Sciatic nerve (tissue), 2 donors: ENCODE results near the gene SPHK2. TPM values are rescaled to one million over a fixed set of nuclear protein-coding genes. Genes with fewer than 3 reads are reported as not detected.
"Not testable (repeated sequence)": the region's sequence is repeated elsewhere in the genome, so short reads cannot be mapped to it uniquely, and the experiment has no call there.

ENCODE experiments used
- ATAC-seq: fragments of 200-7000 bp; cut with Tn5 transposase; one replicate; pipeline ENCODE4 v1.9.1; 2020; ENCODE audit warnings: mild to moderate bottlenecking, moderate library complexity
- DNase-seq: peaks from one replicate; pipeline ENCODE4 v3.0.0-alpha.2; 2020; ENCODE audit warnings: low spot score
- intact Hi-C: fragments of 100-400 bp; cut with DNase I; formaldehyde crosslinking; loops from one replicate; pipeline ENCODE4 v1.14.2; 2022
- total RNA-seq: library from RNA; stranded (reverse); fragmentation: NEBNext Ultra II Directional; extraction: Animal tissue kit (Norgen Biotek cat#: 25700); gene quantifications from one replicate; pipeline ENCODE4 v1.2.1, GENCODE V29; 2021
- donor health status: DM: no; HTN: no; CAD: no.
- donor health status: DM: no; HTN: no; CAD: no.

Gene SPHK2
- total RNA-seq, 1 donor from 2014 or later = 21.5 TPM

GRCh38 chr19:48669903-48670668 lies 50.8 kb downstream of the SPHK2 start:
- DNase-seq (no peak), ATAC-seq (no peak)
- intact Hi-C loops = loop anchor here (10.0 kb wide), 1 partner anchor 175 kb away; no protein-coding TSS in a partner anchor

- no peak for ATAC-seq
- no peak for DNase-seq
- intact Hi-C loops = loop anchor here (10.0 kb wide), 1 partner anchor 174 kb away; no protein-coding TSS in a partner anchor
Measured at GRCh38 chr19:48670699-48671445, 51.6 kb downstream of the SPHK2 start.

- ATAC-seq (no peak), DNase-seq (no peak)
- intact Hi-C loops = loop anchor here (10.0 kb wide), 1 partner anchor 173 kb away; no protein-coding TSS in a partner anchor
Measured at GRCh38 chr19:48671446-48671995, 52.2 kb downstream of the SPHK2 start.

- ATAC-seq = no peak
- no peak for DNase-seq
- intact Hi-C loops = loop anchor here (10.0 kb wide), 1 partner anchor 172 kb away; no protein-coding TSS in a partner anchor
Measured at GRCh38 chr19:48672994-48673393, 53.7 kb downstream of the SPHK2 start, which contains the start of gene NTN5. Gene NTN5, minus strand, starts transcription at chr19:48673017. Its CDS starts 2,031 bp downstream, at chr19:48670986.

GRCh38 chr19:48673436-48674100 lies 54.3 kb downstream of the SPHK2 start:
- intact Hi-C loops = loop anchor here (10.0 kb wide), 1 partner anchor 171 kb away; no protein-coding TSS in a partner anchor
- DNase-seq = no peak
- no peak for ATAC-seq

GRCh38 chr19:48674216-48674809 lies 55.0 kb downstream of the SPHK2 start:
- intact Hi-C loops = loop anchor here (10.0 kb wide), 1 partner anchor 170 kb away; no protein-coding TSS in a partner anchor
- ATAC-seq (no peak), DNase-seq (no peak)

- DNase-seq (peak; percentile 88), ATAC-seq (peak; percentile 89)
- intact Hi-C loops = loop anchor here (10.0 kb wide), 1 partner anchor 170 kb away; no protein-coding TSS in a partner anchor
Measured at GRCh38 chr19:48674921-48675824, 55.9 kb downstream of the SPHK2 start.

- no peak for DNase-seq
- intact Hi-C loops = loop anchor here (10.0 kb wide), 1 partner anchor 168 kb away; no protein-coding TSS in a partner anchor
- ATAC-seq = no peak
Measured at GRCh38 chr19:48676487-48676886, 57.2 kb downstream of the SPHK2 start.

- DNase-seq (no peak), ATAC-seq (no peak)
- intact Hi-C loops = loop anchor here (10.0 kb wide), 1 partner anchor 168 kb away; no protein-coding TSS in a partner anchor
Measured at GRCh38 chr19:48676887-48677286, 57.6 kb downstream of the SPHK2 start.

GRCh38 chr19:48678201-48678600 lies 58.9 kb downstream of the SPHK2 start:
- DNase-seq (no peak), ATAC-seq (no peak)
- intact Hi-C loops = loop anchor here (10.0 kb wide), 1 partner anchor 167 kb away; no protein-coding TSS in a partner anchor

GRCh38 chr19:48680006-48680405 lies 60.7 kb downstream of the SPHK2 start:
- ATAC-seq, DNase-seq, intact Hi-C loops: not testable (repeated sequence)

Other genes with a start within 250 kb of the SPHK2 start
- gene KDELR1, start 228.0 kb upstream of the SPHK2 start, total RNA-seq = 104 TPM
- gene GRIN2D, start 225.8 kb upstream of the SPHK2 start, total RNA-seq = 1.1 TPM
- 23.4 TPM for gene GRWD1, start 173.5 kb upstream of the SPHK2 start, total RNA-seq
- gene KCNJ14, start 163.9 kb upstream of the SPHK2 start, total RNA-seq = 0.71 TPM
- gene CYTH2, start 150.1 kb upstream of the SPHK2 start, total RNA-seq = 62.7 TPM
- 0.76 TPM for gene LMTK3, start 107.7 kb upstream of the SPHK2 start, total RNA-seq
- gene SULT2B1, start 67.3 kb upstream of the SPHK2 start, total RNA-seq = not detected
- gene SPACA4, start 12.8 kb upstream of the SPHK2 start, total RNA-seq = not detected
- not detected for gene FAM83E, start 4.4 kb upstream of the SPHK2 start, total RNA-seq
- 789 TPM for gene RPL18, start 328 bp upstream of the SPHK2 start, total RNA-seq
- 13.7 TPM for gene DBP, start 17.9 kb downstream of the SPHK2 start, total RNA-seq
- 10.5 TPM for gene CA11, start 26.7 kb downstream of the SPHK2 start, total RNA-seq
- 1.4 TPM for gene NTN5, start 53.5 kb downstream of the SPHK2 start, total RNA-seq
- gene FUT2, start 76.5 kb downstream of the SPHK2 start, total RNA-seq = not detected
- 5.8 TPM for gene MAMSTR, start 100.2 kb downstream of the SPHK2 start, total RNA-seq
- gene RASIP1, start 121.1 kb downstream of the SPHK2 start, total RNA-seq = 28.0 TPM
- gene IZUMO1, start 127.4 kb downstream of the SPHK2 start, total RNA-seq = 0.27 TPM
- gene FUT1, start 133.1 kb downstream of the SPHK2 start, total RNA-seq = 3.6 TPM
- gene FGF21, start 136.0 kb downstream of the SPHK2 start, total RNA-seq = not detected
- gene BCAT2, start 191.5 kb downstream of the SPHK2 start, total RNA-seq = 38.0 TPM
- gene HSD17B14, start 217.0 kb downstream of the SPHK2 start, total RNA-seq = 22.2 TPM
- gene PLEKHA4, start 249.1 kb downstream of the SPHK2 start, total RNA-seq = 519 TPM